Kasumi-1 (cell line): ENCODE data around the gene ZNRF3.
"Not testable (repeated sequence)": the region's sequence is repeated elsewhere in the genome, so short reads cannot be mapped to it uniquely, and the experiment has no call there.

Experiments
- DNase-seq, 2 experiments: peaks; one replicate each; lab custom pipeline; 2025; lab: John Stamatoyannopoulos, UW

Gene ZNRF3

DNA sequence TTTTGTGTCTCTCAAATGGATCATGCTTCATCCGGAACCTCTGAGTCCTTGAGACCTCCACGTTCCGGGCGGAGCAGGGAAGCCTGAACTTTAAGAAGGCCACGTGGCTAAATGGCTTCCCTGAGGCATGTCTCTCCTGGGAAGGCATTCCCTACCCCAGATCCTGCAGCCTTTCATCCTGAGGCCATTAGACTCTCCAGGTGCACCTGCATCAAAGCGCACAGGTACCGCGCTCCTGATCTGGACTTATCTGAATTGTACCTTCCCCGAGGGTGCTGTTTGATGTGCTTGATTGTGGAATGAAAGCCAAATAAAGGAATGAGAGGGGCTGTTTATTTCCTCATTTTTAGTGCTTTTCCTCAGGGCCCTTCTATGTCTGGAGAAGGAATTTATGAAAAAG lies 155.8 kb downstream of the ZNRF3 start:
- DNase-seq: no peak

DNA sequence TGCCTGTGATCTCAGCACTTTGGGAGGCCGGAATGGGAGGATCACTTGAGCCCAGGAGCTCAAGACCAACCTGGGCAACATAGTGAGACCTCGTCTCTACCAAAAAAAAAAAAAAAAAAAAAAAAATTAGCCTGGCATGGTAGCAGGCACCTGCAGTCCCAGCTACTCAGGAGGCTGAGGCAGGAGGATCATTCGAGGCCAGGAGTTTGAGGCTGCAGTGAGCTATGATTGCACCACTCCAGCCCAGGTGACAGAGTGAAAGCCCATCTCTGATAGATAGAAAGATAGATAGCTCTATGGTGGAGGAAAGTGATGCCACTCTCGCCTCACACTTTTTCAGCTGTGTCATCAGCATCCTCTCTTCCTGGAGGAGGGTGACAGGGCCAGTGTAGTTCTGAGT lies 156.3 kb downstream of the ZNRF3 start:
- not testable (repeated sequence) for DNase-seq

DNA sequence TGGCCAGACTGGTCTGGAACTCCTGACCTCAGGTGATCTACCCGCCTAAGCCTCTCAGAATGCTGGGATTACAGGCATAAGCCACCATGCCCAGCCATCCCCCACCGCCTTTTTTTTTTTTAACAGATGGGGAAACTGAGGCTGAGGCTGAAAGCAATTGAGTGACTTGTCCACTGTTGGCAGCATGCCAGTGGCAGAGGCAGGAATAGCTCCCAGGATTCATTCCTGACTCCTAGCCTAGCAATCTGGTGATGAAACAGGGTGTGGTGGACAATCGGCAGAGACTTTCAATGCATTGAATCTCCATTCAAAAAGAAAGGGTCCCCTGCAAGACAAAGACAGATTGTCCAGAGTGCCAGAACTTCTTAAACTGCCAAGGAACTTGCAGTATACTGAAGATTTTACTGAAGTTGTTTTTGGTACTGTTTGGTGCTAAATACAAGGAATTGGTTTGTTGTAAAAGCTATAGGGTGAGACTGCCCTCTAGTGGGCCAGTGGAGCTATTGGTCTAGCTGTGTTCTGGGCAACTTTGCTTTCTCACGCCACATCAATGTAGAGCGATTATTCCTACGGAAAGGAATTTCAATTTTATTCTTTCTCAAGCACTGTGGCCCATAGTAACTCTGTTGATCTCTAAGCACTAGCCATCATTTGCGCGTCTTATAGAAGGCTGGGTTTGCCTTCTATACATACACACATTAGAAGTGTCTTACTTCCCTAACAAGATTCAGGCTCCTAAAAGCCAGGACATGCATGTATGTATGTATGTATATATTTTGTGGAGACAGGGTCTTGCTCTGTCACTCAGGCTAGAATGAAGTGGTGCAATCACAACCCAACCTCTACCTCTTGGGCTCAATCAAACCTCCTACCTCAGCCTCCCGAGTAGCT lies 157.3 kb downstream of the ZNRF3 start:
- DNase-seq: peak; percentile 74 to 84

DNA sequence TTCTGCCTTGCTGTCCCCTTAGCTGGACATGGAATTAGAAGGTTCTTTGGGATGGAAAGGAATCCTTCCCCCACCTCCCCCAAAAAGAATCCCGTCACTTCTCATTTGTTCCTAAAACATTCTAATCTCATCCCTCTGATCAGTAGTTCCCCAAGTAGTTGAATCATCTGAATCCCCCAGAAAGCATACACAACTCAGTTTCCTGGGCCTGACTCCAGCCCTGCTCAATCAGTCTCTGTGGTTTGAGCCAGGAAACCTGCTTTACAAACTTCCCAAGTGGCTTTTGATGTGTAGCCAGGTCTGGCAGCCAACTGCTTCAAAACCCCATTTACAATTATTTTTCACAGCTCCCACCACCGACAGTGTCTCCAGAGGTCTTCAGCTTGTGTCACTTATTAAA lies 158.0 kb downstream of the ZNRF3 start:
- DNase-seq: peak; percentile 52 to 54

DNA sequence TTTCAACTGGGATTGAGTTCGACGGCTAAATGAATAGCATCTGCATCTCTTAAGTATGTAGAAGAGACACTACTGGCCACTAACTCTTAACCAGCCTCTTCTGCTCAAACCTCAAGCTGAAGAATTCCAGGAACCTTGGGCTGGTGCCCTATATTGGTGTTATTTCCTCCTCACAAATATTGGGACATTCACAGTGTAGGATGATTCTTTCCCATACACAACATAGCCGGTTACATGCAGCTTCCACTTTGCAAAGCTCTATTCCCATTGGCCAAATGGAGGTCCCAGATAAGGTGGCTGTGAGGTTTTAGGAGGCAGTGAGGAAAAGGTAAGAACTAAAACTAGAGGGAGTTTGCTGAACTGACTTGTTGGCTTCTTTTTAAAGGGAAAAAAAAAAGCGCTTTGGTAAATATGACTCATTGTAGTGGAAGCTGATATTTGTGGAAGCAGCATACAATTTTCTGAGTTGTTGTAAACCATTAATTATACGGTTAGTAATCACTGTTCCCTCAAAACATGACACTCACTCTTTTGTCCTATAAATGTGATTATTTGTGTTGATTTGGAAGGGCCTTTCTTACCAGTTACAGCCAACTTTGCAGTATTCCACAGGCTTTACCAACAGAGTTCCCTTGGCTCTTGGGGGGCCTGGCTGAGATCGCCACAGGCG lies 160.7 kb downstream of the ZNRF3 start:
- DNase-seq: no peak

DNA sequence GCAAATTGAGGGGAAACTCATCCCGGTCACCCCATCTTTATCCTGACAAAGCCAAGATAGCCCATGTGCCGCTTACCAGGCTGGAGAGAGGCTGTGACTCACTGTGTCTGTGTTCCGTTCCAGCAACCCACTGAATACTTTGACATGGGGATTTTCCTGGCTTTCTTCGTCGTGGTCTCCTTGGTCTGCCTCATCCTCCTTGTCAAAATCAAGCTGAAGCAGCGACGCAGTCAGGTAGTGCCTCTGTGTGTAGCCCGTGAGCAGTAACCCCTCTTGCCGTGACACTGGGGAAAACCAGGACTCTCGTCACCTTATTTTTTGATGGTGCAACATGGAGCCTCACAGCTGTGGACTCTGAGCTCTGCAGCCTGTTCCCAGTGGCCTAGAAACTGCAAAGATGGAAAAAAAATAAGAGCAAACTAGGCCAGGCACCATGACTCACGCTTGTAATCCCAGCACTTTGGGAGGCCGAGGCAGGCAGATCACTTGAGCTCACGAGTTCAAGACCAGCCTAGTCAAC lies 161.3 kb downstream of the ZNRF3 start:
- DNase-seq: no peak

DNA sequence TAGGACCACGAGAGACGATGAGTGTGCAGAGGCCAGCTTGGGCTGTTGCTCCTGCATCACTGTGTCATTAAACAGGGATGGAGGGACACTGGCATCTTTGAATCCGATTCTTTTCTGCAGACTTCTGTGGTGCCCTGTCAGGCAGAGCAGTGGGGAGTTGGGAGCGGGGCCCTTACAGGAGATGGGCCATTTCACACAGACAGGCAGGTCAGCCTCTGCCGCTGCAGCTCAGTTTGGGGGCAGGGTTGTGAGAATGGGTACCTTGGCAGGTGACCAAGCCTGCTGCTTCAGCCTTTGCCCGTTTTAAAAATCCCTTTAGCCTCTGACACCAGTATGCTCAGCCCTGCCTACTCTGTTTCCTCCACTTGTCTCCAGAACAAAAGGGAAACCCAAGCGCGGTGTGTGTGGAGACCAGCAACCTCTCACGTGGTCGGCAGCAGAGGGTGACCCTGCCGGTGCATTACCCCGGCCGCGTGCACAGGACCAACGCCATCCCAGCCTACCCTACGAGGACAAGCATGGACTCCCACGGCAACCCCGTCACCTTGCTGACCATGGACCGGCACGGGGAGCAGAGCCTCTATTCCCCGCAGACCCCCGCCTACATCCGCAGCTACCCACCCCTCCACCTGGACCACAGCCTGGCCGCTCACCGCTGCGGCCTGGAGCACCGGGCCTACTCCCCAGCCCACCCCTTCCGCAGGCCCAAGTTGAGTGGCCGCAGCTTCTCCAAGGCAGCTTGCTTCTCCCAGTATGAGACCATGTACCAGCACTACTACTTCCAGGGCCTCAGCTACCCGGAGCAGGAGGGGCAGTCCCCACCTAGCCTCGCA lies 165.7 kb downstream of the ZNRF3 start:
- no peak for DNase-seq

DNA sequence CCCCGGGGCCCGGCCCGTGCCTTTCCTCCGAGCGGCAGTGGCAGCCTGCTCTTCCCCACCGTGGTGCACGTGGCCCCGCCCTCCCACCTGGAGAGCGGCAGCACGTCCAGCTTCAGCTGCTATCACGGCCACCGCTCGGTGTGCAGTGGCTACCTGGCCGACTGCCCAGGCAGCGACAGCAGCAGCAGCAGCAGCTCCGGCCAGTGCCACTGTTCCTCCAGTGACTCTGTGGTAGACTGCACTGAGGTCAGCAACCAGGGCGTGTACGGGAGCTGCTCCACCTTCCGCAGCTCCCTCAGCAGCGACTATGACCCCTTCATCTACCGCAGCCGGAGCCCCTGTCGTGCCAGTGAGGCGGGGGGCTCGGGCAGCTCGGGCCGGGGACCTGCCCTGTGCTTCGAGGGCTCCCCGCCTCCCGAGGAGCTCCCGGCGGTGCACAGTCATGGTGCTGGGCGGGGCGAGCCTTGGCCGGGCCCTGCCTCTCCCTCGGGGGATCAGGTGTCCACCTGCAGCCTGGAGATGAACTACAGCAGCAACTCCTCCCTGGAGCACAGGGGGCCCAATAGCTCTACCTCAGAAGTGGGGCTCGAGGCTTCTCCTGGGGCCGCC lies 166.4 kb downstream of the ZNRF3 start:
- DNase-seq: no peak

DNA sequence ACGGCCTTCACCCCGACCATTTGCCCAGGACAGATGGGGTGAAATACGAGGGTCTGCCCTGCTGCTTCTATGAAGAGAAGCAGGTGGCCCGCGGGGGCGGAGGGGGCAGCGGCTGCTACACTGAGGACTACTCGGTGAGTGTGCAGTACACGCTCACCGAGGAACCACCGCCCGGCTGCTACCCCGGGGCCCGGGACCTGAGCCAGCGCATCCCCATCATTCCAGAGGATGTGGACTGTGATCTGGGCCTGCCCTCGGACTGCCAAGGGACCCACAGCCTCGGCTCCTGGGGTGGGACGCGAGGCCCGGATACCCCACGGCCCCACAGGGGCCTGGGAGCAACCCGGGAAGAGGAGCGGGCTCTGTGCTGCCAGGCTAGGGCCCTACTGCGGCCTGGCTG lies 167.1 kb downstream of the ZNRF3 start:
- no peak for DNase-seq

DNA sequence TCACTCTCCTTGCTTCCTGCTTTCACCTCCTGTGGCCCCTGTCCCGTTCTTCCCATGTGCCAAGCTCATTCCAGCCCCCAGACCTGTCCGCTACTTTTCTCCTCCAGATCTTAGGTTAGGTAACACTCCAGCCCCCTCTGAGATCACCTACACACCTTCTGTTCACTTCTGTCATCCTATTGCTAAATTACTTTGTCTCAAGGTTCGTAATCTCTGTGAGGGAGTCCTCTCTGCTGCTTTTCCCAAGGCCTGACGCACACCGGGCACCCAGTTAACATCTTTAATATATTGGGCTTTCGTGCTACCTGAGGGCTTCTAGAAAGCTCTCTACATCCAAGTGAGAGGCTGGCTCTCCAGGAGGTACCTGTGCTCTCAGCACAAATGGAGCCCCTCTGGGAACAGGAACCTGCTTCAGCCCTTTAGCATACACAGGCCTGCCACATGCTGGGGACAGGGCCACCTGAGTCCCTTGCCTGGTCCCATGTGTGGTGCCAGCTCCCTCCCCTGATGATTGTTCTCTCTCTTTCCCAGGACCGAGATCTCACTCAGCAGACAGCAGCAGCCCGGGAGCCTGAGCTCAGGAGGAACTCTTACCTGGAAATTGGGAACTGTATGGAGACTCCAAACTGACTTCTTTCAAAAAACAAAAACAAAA lies 169.8 kb downstream of the ZNRF3 start:
- DNase-seq: no peak

DNA sequence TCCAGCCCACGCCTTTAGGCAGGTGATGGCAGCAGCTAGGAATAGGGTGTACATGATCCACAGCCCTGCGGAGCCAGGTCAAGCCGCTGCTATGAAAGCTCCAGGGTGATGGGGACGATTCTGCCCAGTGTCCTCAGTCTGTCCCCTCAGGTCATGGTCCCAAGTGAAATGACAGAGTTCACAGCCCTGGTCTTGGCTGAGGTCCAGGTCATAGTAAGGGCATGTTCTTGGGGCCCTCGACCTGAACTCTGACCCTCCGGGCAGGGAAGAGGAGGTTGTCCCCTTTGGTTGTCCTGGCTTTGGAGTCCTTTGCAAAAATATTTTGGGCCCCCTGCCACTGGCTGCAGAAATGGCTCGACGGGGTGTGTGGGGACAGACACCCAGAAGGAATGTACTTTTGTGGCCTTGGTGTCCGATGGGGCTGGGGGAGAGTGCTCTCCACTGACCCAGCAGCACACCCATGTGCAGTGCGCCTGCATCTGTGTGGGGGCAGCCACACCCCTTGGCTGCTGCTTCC lies 170.9 kb downstream of the ZNRF3 start:
- no peak for DNase-seq

DNA sequence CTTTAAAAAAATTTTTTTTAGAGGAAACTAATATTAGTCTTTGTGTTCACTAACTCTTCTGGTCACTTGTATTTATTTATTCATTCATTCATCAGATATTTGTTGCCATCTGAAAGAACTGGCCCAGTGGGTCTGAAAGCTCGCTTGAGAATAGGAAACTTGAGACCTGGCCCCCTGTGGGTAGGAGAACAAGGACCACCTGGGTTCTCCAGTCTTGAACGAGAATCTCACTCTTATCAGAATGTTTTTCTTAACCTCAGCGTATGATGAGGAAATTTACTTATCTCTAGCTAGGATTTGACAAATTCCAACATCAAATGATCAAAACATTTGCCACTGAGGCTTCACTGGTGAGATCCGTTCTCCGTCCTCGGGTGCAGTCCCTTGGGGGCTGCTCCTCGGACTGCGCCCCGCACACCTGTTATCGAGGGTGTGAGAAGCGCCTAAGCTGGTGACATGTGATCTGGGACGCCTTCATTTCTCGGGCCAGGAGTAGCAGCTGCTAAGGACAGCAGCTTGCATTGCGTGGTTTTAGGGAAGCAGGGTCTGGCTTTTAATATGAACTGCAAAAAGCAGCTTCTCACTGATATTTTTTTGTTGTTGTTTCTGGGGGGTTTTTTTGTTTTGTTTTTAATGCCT lies 171.9 kb downstream of the ZNRF3 start:
- DNase-seq: no peak

DNA sequence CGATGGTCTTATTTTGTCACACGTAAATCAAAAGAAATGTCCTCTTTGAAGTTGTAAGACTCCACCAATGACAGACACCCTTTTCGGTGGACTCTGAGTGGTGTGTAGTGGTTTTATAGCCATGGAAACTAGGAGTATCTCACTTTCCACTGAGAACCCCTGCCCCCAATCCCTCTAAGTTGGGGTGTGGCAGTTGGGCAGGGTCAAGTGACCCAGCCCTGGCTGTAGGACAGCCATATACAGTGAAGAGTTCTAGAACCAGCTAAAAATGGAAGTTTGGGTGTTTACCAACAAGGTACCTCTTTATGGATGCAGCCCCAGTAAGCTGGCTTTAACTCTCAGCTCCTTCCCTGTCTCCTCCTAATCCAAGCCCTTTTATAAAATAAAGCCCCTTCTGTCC lies 173.1 kb downstream of the ZNRF3 start:
- no peak for DNase-seq

DNA sequence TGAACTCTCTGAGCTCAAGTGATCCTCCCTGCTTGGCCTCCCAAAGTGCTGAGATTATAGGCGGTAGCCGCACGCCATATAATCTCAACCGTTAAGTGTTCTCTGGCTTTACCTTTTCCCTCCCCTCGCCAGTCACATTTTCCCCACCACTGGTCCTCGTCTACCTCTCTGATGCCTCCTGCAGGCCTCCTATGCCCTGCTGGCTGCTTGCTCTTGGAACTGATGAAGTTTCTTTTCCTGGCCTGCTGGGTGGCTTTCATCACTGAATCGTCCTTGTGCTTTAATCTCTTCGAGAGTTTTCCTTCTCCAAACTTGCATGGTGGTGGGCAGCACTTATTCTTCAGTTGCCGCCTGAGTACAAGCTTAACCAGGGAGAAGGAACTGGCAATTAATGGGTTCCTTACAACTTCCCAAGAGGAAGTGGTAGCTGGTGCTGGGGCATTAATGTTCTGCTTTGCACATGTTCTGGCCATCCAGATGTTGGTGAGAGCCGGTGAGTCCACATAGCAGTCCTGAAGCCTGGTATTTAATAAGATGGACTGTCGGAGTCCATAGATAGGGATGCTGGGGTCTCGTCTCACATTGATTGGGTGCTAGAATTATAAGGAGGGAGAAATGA lies 177.0 kb downstream of the ZNRF3 start:
- DNase-seq: peak; percentile 33 to 36

DNA sequence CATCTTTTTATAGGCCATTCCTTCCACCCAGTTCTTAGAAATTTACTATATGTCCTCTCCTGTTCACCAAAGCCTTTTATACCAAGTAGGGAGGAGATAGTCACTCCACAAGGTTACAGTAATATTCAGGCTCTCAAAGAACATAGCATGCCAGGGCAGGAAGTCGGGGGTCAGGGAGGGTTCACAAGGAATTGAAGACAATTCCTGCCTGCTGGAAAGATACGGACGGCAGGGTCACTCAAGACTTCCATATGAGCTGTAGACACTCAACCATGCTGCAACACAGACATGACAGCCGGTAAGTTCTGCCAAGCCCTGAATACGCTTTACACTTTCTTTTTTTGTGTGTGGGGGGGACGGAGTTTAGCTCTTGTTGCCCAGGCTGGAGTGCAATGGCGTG lies 177.6 kb downstream of the ZNRF3 start:
- DNase-seq: no peak

DNA sequence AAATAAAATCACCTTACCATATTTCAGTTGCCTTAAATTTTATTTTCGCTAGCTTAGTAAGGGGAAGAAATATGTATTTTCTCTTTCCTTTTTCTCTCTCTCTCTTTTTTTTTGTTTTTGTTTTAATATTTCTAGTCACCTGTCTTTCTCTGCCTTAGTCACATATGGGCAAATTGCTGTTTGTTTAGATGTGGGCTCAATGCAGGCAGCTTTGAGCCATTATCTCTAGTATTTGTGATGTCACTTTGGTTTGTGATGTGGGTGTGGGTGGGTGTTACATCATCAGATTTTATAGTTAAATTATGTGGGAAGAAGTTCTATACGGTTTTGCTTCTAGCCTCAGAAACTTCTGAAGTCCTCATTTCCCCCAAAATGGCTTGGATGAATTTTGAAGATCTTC lies 178.4 kb downstream of the ZNRF3 start, which contains the start of gene C22orf31:
C22orf31 (minus strand) TSS at position 59 of the 400 bp plus-strand sequence; CDS start at position 20, 39 bp downstream.
- no peak for DNase-seq

DNA sequence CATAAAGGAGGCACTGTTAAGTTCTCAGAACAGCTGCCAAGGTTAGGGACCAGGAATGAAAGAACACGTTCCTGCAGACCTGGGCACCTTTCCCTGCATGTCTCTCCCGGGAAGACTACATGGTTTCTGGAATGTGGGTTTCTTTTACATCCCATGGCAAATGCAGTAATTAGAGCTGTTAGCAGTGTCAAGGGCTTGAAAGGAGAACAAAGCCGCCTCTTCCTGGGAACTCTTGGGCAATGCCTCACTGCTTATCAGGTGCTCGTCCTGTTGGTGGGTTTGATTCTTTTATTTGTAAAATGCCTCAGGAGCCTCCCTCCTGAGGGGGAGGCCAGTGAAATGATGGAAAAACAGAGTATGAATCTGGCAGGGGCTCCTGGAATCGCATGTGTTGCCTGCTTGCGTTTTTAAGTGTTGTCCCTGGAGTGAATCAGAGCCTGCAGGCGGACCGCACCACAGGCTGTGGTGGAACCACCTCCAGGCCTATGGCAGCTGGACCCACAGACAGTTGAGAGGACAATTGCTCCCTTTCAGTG lies 179.0 kb downstream of the ZNRF3 start:
- no peak for DNase-seq

DNA sequence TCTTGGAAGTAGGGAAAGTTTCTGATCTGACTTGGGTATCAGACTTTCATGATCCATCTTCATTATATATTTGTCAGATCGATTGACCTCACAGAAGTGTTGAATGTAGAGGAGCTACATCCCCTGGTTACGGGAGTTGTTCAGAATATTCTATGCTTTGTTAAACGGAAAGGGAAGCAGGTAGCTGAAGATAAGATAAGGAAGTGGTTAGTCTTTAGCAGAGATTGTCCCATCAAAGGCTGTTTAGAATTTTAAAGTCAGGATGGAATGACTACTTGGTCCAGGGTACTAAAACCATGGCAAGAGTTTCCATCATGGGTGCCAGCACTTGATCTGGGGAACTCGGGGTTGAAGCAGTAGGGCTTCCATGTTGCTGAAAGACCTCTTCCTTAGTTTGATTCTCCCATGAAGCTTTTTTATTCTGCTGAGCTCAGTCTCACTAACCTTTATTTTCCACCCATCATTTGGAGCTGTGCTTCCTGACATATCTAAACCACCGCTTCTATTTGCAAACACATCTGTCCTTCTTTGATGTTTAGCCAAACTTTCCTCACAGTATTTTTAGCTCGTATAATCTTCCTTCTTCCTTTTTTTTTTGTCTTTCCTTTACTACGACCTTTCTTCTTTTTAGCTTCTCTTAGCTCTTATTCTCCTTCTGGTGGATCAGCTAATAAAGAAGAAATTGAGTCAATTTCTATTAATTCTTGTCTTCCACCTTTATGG lies 182.3 kb downstream of the ZNRF3 start:
- DNase-seq: no peak

DNA sequence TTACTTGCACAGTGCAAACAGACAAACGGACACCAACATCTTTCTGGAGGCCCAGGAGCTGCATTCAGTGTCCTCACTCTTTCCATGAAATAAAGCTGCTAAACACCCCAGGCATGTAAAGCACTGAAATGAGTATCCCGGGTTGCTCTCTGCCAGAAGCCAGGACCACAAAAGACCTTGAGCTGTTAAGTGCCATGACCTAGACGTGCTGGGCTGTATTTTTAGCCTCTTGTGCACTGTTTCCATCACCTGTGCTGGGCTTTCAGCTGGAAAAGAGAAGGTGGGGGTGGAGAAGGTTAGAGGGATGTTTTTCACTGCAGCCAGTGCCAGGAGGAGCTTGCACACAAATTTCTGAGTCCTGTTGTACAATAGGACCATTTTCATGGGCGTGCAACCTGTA lies 186.1 kb downstream of the ZNRF3 start:
- no peak for DNase-seq
